ENCODE data around the gene TMPRSS4.

TMPRSS4 gene

DNA sequence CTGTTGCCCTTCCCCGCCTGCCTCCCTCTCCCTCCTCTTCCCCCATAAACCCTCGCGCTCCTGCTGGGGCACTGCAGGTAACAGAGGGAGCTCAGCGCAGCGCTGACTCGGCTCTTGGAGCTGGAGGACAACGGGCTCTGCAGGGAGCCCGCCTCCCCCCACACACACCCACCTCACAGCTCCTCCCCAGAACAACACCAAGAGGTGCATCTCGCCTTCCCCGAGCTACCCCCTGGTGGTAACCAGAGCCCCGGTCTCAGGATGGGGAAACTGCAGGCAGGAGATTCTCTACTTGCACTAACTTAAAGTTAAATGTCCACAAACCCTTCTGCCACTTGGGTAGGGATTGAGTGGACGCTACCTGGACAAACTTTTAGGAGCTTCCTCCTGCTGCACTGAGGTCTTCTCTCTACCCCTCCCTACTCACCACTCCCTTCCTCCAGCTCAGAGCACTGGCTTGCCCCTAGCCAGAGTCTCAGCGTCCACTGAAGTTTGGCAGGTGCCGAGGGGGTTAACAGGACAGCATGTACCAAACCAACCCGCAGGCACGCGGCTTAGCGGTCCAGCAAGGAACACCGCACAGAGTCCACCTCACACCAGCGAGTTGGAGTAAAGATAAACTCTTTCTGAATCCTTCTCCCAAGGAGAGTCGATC is 79.8 kb downstream of the TMPRSS4 start:
- DNase-seq = no peak

DNA sequence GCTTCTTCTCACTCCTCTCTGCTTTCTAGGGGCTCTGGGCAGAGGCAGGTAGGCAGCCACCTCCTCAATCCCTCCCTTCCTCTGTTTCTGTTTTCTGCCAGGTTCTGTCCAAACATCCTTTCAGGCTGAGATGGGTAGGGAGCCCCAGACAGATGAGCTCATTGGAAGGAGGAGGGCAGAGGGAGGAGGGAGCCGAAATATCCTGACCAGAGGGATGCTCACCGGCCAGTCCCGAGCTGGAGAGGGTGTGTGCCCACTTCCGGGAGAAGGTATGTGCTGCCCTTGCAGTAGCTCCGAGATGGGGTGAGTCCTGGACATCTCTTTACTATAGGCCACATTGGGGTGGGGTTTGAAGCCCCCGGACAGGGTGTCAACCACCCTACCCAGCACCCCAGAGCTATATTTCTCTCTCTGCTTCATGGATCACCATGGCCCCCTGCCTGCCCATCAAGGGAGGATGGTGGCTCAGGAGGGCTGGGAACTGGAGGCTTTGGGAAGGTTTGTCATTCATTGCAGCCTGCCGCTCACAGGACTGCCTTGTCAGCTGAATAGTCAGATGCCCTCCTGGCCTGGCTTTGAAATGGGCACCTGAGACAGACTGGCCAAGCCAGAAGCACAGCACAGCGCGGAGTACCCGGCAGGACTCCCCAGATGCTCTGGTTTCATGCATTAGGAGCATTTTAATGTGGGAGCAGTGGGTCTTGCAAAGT is 80.5 kb downstream of the TMPRSS4 start:
- DNase-seq = no peak

DNA sequence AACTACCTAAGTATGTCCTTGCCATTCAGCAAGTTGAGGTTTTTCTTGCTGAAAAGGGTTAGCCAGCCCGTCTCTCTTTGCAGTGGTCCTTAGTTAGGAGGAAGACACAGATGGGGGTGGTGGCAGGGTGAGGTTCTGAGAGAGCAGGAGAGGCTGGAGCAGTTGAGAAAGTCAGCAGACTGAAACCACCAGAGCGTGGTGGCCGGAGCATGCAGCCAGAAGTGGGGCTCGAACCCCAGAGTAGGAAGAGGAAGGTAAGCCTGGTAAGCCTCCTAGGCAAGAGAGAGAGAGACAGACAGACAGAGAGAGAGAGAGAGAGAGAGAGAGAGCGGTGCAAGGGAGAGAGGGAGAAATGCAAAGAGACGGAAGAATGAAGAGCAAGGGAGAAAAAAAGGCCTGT is 84.9 kb downstream of the TMPRSS4 start:
- no peak for DNase-seq

DNA sequence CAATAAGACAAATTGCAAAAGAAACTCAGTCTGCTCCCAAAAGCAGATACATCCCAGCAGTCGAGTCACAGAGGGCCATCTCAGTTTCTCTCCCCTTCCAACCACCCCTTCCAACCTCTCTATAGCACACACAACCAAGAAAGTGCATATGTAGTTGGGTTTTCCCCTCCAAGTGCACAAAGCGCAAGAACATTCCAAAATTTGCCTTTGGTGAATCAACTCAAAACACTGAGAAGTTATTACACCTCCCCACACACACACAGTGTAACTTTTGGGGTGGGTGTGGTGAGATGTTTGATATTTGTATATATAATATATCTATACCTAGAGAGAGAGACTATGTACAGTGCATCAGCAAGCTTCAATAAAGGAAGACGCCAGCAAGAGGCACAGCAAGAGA is 86.0 kb downstream of the TMPRSS4 start:
- DNase-seq = no peak

DNA sequence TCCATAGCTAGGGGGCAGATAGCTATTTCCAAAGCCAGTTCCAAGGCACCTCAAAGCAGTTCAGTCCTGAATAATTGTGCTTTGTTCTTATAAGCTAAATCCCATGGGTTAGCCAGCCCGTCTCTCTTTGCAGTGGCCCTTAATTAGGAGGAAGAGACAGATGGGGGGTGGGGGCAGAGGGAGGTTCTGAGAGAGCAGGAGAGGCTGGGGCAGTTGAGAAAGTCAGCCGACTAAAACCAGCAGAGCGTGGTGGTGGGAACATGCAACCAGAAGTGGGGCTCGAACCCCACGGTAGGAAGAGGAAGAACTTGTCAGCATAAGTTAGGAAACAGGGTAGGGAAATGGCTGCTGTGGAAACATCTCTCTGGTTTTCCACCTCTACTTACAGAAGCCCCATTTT is 86.6 kb downstream of the TMPRSS4 start:
- no peak for DNase-seq

DNA sequence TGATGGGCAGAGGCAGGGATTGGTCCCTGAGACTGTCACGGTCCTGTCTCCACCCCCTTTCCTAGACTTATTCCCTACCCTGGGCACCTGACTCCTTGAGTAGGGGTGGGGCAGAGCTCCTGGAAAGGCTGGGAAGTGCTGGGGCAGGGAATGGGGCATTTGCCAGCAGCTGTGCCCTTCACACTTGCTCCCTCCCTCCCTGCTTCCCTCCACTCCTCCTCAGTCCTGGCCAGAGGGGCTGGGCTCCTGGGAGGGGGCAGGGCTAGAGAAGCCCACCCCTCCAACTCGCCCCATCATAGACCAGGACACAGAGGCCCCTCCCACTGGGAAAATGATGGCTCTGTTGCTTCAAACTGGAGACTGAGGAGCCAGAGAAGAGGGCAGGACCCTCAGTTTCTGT is 88.0 kb downstream of the TMPRSS4 start:
- no peak for DNase-seq

DNA sequence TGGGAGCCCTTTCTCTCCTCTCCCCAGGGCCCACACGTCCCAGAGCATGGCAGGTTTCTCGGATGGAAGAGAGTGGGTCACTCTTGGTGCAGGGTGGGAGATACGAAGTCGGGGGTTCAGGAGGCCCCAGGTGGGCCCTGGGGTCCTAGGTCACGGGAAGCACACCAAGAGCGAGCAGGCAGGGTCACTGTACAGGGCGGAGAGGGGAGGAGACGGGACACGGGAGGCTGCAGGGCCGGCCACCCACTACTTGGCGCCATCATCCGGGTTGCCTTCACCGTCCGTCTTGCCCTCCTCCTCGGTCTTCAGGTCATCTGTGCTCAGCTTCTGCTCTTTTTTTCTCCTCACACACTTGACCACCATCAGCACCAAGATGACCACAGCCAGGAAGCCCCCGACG is 89.8 kb downstream of the TMPRSS4 start:
- DNase-seq = no peak

DNA sequence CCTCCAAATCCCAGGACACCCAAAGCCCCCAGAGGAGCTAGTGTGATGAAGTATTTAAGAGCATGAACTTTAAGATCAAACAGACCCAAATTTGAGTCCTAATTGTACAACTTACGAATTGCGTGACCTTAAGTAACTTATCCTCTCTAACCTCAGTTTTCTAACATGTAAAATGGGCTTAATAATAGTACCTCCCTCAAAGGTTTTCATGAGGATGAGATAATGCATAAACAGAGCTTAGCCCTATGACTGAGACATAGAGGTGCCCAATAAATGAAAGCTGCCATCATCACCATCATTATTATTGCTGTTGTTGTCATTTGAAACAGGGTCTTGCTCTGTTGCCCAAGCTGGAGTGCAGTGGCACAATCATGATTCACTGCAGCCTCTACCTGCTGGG is 90.4 kb downstream of the TMPRSS4 start:
- no peak for DNase-seq

DNA sequence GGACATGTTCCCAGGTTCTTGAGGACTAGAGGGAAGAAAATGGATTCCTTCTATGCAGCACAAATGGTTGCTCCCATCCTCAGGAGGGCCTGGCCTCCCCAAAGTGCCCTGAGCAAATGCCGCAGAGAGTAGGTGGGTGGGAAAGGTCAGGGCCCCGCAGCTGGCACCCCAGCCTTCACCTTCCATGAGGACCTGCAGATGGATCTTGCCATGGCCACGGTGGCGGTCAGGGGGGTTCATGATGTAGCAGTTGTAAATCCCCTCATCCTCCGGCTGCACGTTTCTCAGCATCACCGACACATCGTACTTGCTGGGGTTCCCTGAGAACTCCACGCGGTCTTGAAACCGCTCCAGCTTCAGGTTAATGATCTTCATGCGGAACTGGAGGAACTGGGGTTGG is 91.0 kb downstream of the TMPRSS4 start:
- no peak for DNase-seq

DNA sequence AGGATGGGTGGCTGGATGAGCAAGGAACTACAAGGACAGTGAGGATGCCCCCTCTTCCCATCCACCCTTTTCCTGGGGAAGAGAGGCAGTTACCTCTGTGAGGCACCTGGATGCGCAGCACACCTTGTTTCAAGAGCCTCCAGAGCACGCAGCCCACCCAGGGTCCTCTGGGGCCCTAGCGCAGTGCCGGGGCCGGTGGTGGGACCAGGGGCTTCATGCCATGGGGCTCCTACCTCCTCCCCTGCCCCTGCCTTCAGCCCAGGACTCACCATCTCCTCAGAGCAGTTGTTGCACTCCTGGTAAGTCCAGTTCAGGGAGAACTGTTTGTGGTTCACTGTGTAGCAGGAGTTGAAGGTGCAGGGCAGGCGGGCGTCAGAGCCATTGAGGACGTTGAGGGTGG is 91.4 kb downstream of the TMPRSS4 start:
- DNase-seq = no peak

DNA sequence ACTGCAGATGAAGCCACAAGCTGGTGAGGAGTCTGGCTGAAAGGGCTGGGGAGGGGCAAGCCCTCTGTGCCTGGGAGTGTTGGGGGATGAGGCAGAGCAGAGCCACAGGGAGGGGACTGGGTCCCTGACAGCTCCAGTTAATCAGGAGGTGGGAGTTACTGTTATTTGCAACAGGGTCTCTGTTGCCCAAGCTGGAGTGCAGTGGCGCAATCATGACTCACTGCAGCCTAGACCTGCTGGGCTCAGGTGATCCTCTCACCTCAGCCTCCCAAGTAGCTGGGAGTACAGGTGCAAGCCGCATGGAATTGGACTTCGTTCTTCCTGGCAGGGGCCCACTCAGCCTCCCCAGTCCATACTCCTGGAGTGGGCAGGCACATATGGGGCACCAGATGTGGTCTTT is 91.9 kb downstream of the TMPRSS4 start:
- no peak for DNase-seq

DNA sequence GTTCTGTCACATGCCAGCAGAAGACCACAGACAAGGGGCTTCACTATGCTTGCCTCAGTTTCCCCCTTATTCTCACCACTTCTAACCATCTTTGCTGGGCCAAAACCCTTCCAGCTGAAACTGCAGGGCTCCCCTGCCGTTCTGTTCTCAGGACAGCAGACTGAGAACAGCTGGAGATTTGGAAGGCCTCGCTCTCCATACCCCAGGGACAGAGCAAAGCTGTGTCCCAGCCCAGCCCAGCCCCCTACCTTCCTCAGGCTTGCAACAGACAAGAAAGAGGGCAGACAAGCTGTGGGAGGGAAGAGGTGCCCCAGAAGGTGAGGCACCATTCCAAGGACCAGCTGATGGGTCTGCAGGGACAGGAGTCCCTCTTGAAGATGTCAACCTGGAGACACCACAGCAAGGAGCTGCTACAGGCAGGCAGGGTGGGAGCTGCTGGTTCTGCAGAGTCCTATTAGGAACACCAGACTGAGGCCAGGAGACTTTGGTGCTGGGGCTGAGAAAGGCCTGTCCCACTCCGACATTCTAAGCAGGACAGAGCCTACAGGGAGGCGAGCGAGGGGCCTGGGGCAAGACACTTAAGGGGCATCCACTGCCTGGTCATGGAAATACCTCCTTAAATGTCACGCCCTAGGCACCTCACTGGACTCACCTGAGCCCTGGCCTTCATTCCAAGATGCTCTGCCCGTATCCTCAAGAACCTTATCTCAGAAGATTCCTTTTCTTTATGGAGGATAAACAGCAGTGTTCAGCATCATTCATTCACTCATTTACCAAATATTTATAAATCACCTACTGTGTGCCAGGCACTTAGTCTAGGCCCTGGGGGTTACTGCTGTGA is 92.6 kb downstream of the TMPRSS4 start:
- no peak for DNase-seq

DNA sequence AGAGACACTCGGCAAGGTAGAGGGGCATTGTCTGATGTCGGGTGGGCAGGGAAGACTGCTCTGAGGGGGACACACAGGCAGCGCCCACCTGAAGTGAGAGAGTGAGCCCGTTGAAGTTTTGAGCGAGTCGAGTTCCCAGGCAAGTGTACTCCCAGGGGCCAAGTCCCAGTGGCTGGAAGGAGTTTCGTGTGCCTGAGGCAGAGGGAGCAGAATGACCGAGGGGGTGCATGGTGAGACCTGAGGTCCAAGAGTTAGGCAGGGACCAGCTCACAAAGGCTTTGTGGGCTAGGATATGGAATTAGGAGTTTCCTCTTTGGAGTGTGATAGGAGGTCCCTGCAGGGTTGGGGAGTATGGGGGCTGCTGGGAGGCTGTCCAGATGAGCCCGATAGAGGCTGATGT is 93.4 kb downstream of the TMPRSS4 start:
- DNase-seq = no peak

DNA sequence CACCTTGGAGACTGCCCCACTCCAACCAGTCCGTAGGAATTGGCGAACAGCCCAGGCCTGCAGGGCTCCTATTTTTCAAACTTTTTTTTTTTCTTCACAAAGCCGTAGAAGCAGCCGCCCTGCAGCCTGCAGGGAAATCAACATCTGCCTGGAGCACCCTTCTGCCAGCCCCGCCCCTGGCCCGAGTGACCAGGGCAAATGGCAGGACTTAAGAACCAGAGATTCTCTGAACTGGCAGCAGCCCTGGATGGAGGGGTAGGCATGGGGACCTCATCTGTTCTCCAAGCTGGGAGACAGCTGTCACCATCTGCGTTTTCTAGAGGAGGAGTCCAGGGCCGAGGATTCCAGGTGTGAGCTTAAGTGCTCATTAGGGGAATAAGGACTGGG is 94.0 kb downstream of the TMPRSS4 start:
- DNase-seq = no peak
